H9 (cell line): ENCODE measurements around the gene WFIKKN2. TPM values are rescaled to one million over a fixed set of nuclear protein-coding genes. Genes with fewer than 3 reads are reported as not detected.

Source experiments
- DNase-seq: peaks from one replicate; pipeline ENCODE4 v3.0.0-alpha.2; 2017
- H2AFZ ChIP-seq: one replicate; pipeline ENCODE4 v1.6.1; 2013; ENCODE audit warnings: mild to moderate bottlenecking, low read length, control low read depth, moderate library complexity
- H2AK5ac ChIP-seq: 2 replicates; pipeline ENCODE4 v1.6.1; 2013; ENCODE audit warnings: low read length, control low read depth, mixed read lengths; ENCODE audit not compliant: insufficient read length
- H2BK120ac ChIP-seq: one replicate; pipeline ENCODE4 v1.6.1; 2013; ENCODE audit warnings: low read depth, mild to moderate bottlenecking, low read length, control low read depth, inconsistent platforms; ENCODE audit not compliant: poor library complexity, severe bottlenecking
- H2BK12ac ChIP-seq: 2 replicates; pipeline ENCODE4 v1.6.1; 2013; ENCODE audit warnings: low read length, control low read depth, mixed read lengths, low read depth; ENCODE audit not compliant: insufficient read length
- H2BK15ac ChIP-seq: 2 replicates; pipeline ENCODE4 v1.6.1; 2013; ENCODE audit warnings: low read depth, low read length, control low read depth
- H2BK20ac ChIP-seq: one replicate; pipeline ENCODE4 v1.6.1; 2013; ENCODE audit warnings: low read depth, mild to moderate bottlenecking, low read length, control low read depth, inconsistent platforms; ENCODE audit not compliant: poor library complexity, severe bottlenecking
- H2BK5ac ChIP-seq: 2 replicates; pipeline ENCODE4 v1.6.1; 2013; ENCODE audit warnings: low read length, control low read depth, mixed read lengths; ENCODE audit not compliant: insufficient read length
- H3K14ac ChIP-seq: 2 replicates; pipeline ENCODE4 v1.6.1; 2013; ENCODE audit warnings: low read length, control low read depth; ENCODE audit not compliant: insufficient read depth
- H3K18ac ChIP-seq: 2 replicates; pipeline ENCODE4 v1.6.1; 2013; ENCODE audit warnings: low read depth, mild to moderate bottlenecking, mixed read lengths, low read length, control low read depth; ENCODE audit not compliant: insufficient read length
- H3K23ac ChIP-seq: 2 replicates; pipeline ENCODE4 v1.6.1; 2013; ENCODE audit warnings: low read length, control low read depth, mixed read lengths, low read depth; ENCODE audit not compliant: insufficient read length
- H3K23me2 ChIP-seq: 2 replicates; pipeline ENCODE4 v1.6.1; 2013; ENCODE audit warnings: low read depth, mild to moderate bottlenecking, mixed read lengths, low read length, control low read depth; ENCODE audit not compliant: insufficient read length, poor library complexity, severe bottlenecking
- H3K27ac ChIP-seq: 2 replicates; pipeline ENCODE4 v1.5.1; 2013; ENCODE audit warnings: low read length, control low read depth, mixed read lengths, low read depth; ENCODE audit not compliant: insufficient read length
- H3K27me3 ChIP-seq: 2 replicates; pipeline ENCODE4 v1.6.1; 2013; ENCODE audit warnings: low read length, control low read depth, inconsistent platforms; ENCODE audit not compliant: insufficient read depth
- H3K4ac ChIP-seq: 2 replicates; pipeline ENCODE4 v1.6.1; 2013; ENCODE audit warnings: low read depth, mild to moderate bottlenecking, control low read depth, inconsistent platforms, low read length, moderate library complexity
- H3K4me1 ChIP-seq: 2 replicates; pipeline ENCODE4 v1.6.1; 2013; ENCODE audit warnings: low read length, control low read depth, inconsistent platforms; ENCODE audit not compliant: insufficient read depth
- H3K4me2 ChIP-seq: 2 replicates; pipeline ENCODE4 v1.6.1; 2013; ENCODE audit warnings: low read length, control low read depth, mixed read lengths; ENCODE audit not compliant: insufficient read length, insufficient read depth
- H3K56ac ChIP-seq: 2 replicates; pipeline ENCODE4 v1.6.1; 2013; ENCODE audit warnings: low read depth, mild to moderate bottlenecking, mixed read lengths, low read length, control low read depth; ENCODE audit not compliant: insufficient read length
- H3K79me1 ChIP-seq: 2 replicates; pipeline ENCODE4 v1.6.1; 2013; ENCODE audit warnings: low read depth, mild to moderate bottlenecking, moderate library complexity, low read length, control low read depth, inconsistent platforms; ENCODE audit not compliant: insufficient read depth, poor library complexity, severe bottlenecking
- H3K79me2 ChIP-seq: 2 replicates; pipeline ENCODE4 v1.6.1; 2013; ENCODE audit warnings: low read length, control low read depth, inconsistent platforms; ENCODE audit not compliant: insufficient read depth
- H3K9ac ChIP-seq: 2 replicates; pipeline ENCODE4 v1.6.1; 2013; ENCODE audit warnings: low read length, control low read depth, mixed read lengths; ENCODE audit not compliant: insufficient read length; ENCODE audit errors: extremely low read depth
- H3K9me3 ChIP-seq: one replicate; pipeline ENCODE4 v1.6.1; 2013; ENCODE audit warnings: low read depth, low read length, inconsistent platforms; ENCODE audit not compliant: control insufficient read depth
- H3T11ph ChIP-seq: one replicate; pipeline ENCODE4 v1.6.1; 2013; ENCODE audit warnings: mild to moderate bottlenecking, low read length, control low read depth, inconsistent platforms
- H4K20me1 ChIP-seq: one replicate; pipeline ENCODE4 v1.6.1; 2013; ENCODE audit not compliant: control insufficient read depth, insufficient read length, insufficient read depth
- H4K5ac ChIP-seq: 2 replicates; pipeline ENCODE4 v1.6.1; 2013; ENCODE audit warnings: low read depth, mild to moderate bottlenecking, mixed read lengths, low read length, control low read depth; ENCODE audit not compliant: insufficient read length
- H4K8ac ChIP-seq: replicated peaks from 2 replicates; pipeline ENCODE4 v1.6.1; 2013; ENCODE audit warnings: low read length, control low read depth, mixed read lengths, low read depth; ENCODE audit not compliant: insufficient read length
- H4K91ac ChIP-seq: 2 replicates; pipeline ENCODE4 v1.6.1; 2013; ENCODE audit warnings: low read depth, mild to moderate bottlenecking, moderate library complexity, mixed read lengths, low read length, control low read depth; ENCODE audit not compliant: insufficient read length
- H3K27ac Mint-ChIP-seq, 3 experiments: 2 replicates in 2 of 3; 3 replicates in 1 of 3; pipeline ENCODE4 v1.8.0; 2020 to 2021; ENCODE audit warnings: mixed read lengths in 3 of 3, mild to moderate bottlenecking in 1 of 3, moderate library complexity in 1 of 3
- H3K27me3 Mint-ChIP-seq: 2 replicates; pipeline ENCODE4 v1.8.0; 2021; ENCODE audit warnings: low read depth, mild to moderate bottlenecking, moderate library complexity, mixed read lengths
- H3K36me3 Mint-ChIP-seq, 3 experiments: 2 replicates in 2 of 3; 3 replicates in 1 of 3; pipeline ENCODE4 v1.8.0; 2020 to 2021; ENCODE audit warnings: low read depth in 3 of 3, mixed read lengths in 3 of 3; ENCODE audit not compliant: insufficient read depth in 1 of 3
- H3K4me1 Mint-ChIP-seq, 2 experiments: 2 replicates each; pipeline ENCODE4 v1.8.0; 2020; ENCODE audit warnings: mixed read lengths in 2 of 2
- H3K4me3 Mint-ChIP-seq, 2 experiments: 2 replicates in 1 of 2; 3 replicates in 1 of 2; pipeline ENCODE4 v1.8.0; 2020 to 2021; ENCODE audit warnings: mild to moderate bottlenecking in 2 of 2, mixed read lengths in 2 of 2, moderate library complexity in 1 of 2
- H3K9me3 Mint-ChIP-seq, 2 experiments: 2 replicates in 1 of 2; 3 replicates in 1 of 2; pipeline ENCODE4 v1.8.0; 2020; ENCODE audit warnings: mild to moderate bottlenecking in 2 of 2, mixed read lengths in 2 of 2, moderate library complexity in 1 of 2
- CTCF ChIP-seq: fragments of 200-600 bp; sonication (generic); conservative IDR thresholded peaks from 3 replicates; pipeline ENCODE4 v1.8.0; 2021; ENCODE audit warnings: antibody characterized with exemption, mild to moderate bottlenecking
- WGBS: extraction: QIAGEN DNeasy Blood & Tissue Kit; methylation state at CpG from one replicate; pipeline ENCODE4 v1.1.7; 2013; ENCODE audit warnings: missing lambda C conversion rate, low lambda C conversion rate, mixed read lengths; ENCODE audit not compliant: insufficient read length; ENCODE audit errors: extremely low coverage; 5-methylcytosine and 5-hydroxymethylcytosine counted together
- total RNA-seq: library from RNA; stranded (reverse); gene quantifications from 2 replicates; pipeline ENCODE4 v1.2.1, GENCODE V29; 2021

Gene WFIKKN2
- total RNA-seq, 1 experiment from 2014 or later, result 1.1 TPM

- no peaks in the 10 kb centered on the region; the same call in none of the 2 replicates for H3K27me3 Mint-ChIP-seq
- Histone ChIP-seq H3K4me2 (no peak overlapping the region), H2AFZ (peak overlapping the region; percentile 9), H3K18ac (no peak overlapping the region), H2BK5ac (no peak overlapping the region), H2BK120ac (no peak overlapping the region), H3K4ac (no peak overlapping the region), H4K8ac (no peak overlapping the region), H3K79me2 (no peaks in the 10 kb centered on the region), H3K27ac (no peak overlapping the region), H3K4me1 (no peaks in the 10 kb centered on the region), H3K56ac (no peak overlapping the region), H3T11ph (no peak overlapping the region), H3K23ac (no peak overlapping the region), H3K14ac (no peak overlapping the region), H3K9me3 (no peaks in the 10 kb centered on the region), H2BK12ac (no peak overlapping the region), H2BK20ac (no peak overlapping the region), H4K20me1 (no peaks in the 10 kb centered on the region), H2BK15ac (no peak overlapping the region), H4K5ac (no peak overlapping the region), H3K9ac (no peak overlapping the region), H3K23me2 (no peaks in the 10 kb centered on the region), H3K79me1 (no peaks in the 10 kb centered on the region), H3K27me3 (no peaks in the 10 kb centered on the region), H4K91ac (no peak overlapping the region), H2AK5ac (no peak overlapping the region)
- H3K27ac Mint-ChIP-seq, result peak overlapping the region in 1 of 3 experiments; percentile 85; a peak in 2 of 7 replicates
- no peak for DNase-seq
- H3K36me3 Mint-ChIP-seq, result no peaks in the 10 kb centered on the region; a peak in 1 of 7 replicates
- peaks cover 16 to 23% of the 10 kb centered on the region in 2 experiments for H3K4me1 Mint-ChIP-seq
- no peak overlapping the region for H3K4me3 Mint-ChIP-seq
- TF ChIP-seq CTCF, result no peak
- H3K9me3 Mint-ChIP-seq, result no peaks in the 10 kb centered on the region; a peak in 1 of 5 replicates
- WGBS, result no CpG with 5 or more reads among the region's 12 CpGs
Measured at GRCh38 chr17:50802609-50803571, 32.5 kb upstream of the WFIKKN2 start.
